Mesenchymal stem cell (in vitro differentiated cells and primary cell): ENCODE data around the gene MSI2. TPM values are rescaled to one million over a fixed set of nuclear protein-coding genes. Genes with fewer than 3 reads are reported as not detected.

ENCODE experiments used
- DNase-seq: peaks from one replicate; pipeline ENCODE4 v3.0.0-alpha.2; 2013
- H2AFZ ChIP-seq: one replicate; pipeline ENCODE4 v1.6.1; 2013; ENCODE audit warnings: low read depth, mild to moderate bottlenecking, control low read depth, inconsistent platforms, low read length, moderate library complexity
- H2AK5ac ChIP-seq: 2 replicates; pipeline ENCODE4 v1.6.1; 2013; ENCODE audit warnings: low read length, moderate library complexity, mild to moderate bottlenecking, inconsistent platforms; ENCODE audit not compliant: severe bottlenecking
- H2BK120ac ChIP-seq: one replicate; pipeline ENCODE4 v1.6.1; 2013; ENCODE audit warnings: low read depth, mild to moderate bottlenecking, inconsistent platforms, low read length, moderate library complexity
- H2BK12ac ChIP-seq, 2 experiments: one replicate each; pipeline ENCODE4 v1.6.1; 2013; ENCODE audit warnings: inconsistent platforms in 2 of 2, low read length in 2 of 2, mild to moderate bottlenecking in 2 of 2, moderate library complexity in 2 of 2, control low read depth in 1 of 2
- H2BK15ac ChIP-seq: one replicate; pipeline ENCODE4 v1.6.1; 2013; ENCODE audit warnings: mild to moderate bottlenecking, low read depth, inconsistent platforms; ENCODE audit not compliant: poor library complexity, severe bottlenecking
- H2BK5ac ChIP-seq: 2 replicates; pipeline ENCODE4 v1.6.1; 2013; ENCODE audit warnings: low read depth, mild to moderate bottlenecking, low read length, control low read depth, inconsistent platforms; ENCODE audit not compliant: poor library complexity, severe bottlenecking
- H3K14ac ChIP-seq, 2 experiments: one replicate each; pipeline ENCODE4 v1.6.1; 2013; ENCODE audit warnings: inconsistent platforms in 2 of 2, low read length in 2 of 2, control low read depth in 1 of 2, mild to moderate bottlenecking in 1 of 2, moderate library complexity in 1 of 2
- H3K18ac ChIP-seq, 2 experiments: one replicate each; pipeline ENCODE4 v1.6.1; 2013; ENCODE audit warnings: inconsistent platforms in 2 of 2, low read length in 2 of 2, control low read depth in 1 of 2, low read depth in 1 of 2, mild to moderate bottlenecking in 1 of 2
- H3K23ac ChIP-seq, 2 experiments: one replicate each; pipeline ENCODE4 v1.6.1; 2013; ENCODE audit warnings: inconsistent platforms in 2 of 2, low read length in 2 of 2, mild to moderate bottlenecking in 2 of 2, moderate library complexity in 2 of 2, control low read depth in 1 of 2
- H3K27ac ChIP-seq: 2 replicates; pipeline ENCODE4 v1.5.1; 2013; ENCODE audit warnings: mild to moderate bottlenecking, moderate library complexity, low read length, control low read depth, inconsistent platforms; ENCODE audit not compliant: poor library complexity, severe bottlenecking
- H3K27me3 ChIP-seq, 2 experiments: 2 replicates each; pipeline versions ENCODE4 v1.6.1 to v1.7.0; 2013; ENCODE audit warnings: low read length in 2 of 2, mild to moderate bottlenecking in 2 of 2, moderate library complexity in 2 of 2, control low read depth in 1 of 2, inconsistent platforms in 1 of 2; ENCODE audit not compliant: control insufficient read depth in 1 of 2, insufficient read depth in 1 of 2
- H3K36me3 ChIP-seq, 2 experiments: 2 replicates each; pipeline versions ENCODE4 v1.6.1 to v1.7.0; 2013; ENCODE audit warnings: low read length in 2 of 2, control low read depth in 1 of 2, inconsistent platforms in 1 of 2, low read depth in 1 of 2, mild to moderate bottlenecking in 1 of 2; ENCODE audit not compliant: insufficient read depth in 2 of 2, control insufficient read depth in 1 of 2
- H3K4ac ChIP-seq, 2 experiments: one replicate each; pipeline ENCODE4 v1.6.1; 2013; ENCODE audit warnings: inconsistent platforms in 2 of 2, low read length in 2 of 2, mild to moderate bottlenecking in 2 of 2, moderate library complexity in 2 of 2, control low read depth in 1 of 2, low read depth in 1 of 2
- H3K4me1 ChIP-seq: 2 replicates; pipeline ENCODE4 v1.6.1; 2013; ENCODE audit warnings: low read depth, low read length, control low read depth; ENCODE audit not compliant: control insufficient read depth, insufficient read depth
- H3K4me2 ChIP-seq: 2 replicates; pipeline ENCODE4 v1.6.1; 2013; ENCODE audit warnings: low read length, mild to moderate bottlenecking, inconsistent platforms; ENCODE audit not compliant: poor library complexity, severe bottlenecking
- H3K4me3 ChIP-seq, 2 experiments: 2 replicates each; pipeline versions ENCODE4 v1.5.1 to v1.7.0; 2013; ENCODE audit warnings: low read length in 2 of 2, mild to moderate bottlenecking in 2 of 2, control low read depth in 1 of 2, low read depth in 1 of 2; ENCODE audit not compliant: insufficient read depth in 1 of 2
- H3K79me1 ChIP-seq: replicated peaks from 2 replicates; pipeline ENCODE4 v1.6.1; 2013; ENCODE audit warnings: mild to moderate bottlenecking, control low read depth, low read length, inconsistent platforms; ENCODE audit not compliant: poor library complexity, severe bottlenecking
- H3K9ac ChIP-seq: 2 replicates; pipeline ENCODE4 v1.7.0; 2013; ENCODE audit warnings: mild to moderate bottlenecking, low read length, moderate library complexity
- H3K9me3 ChIP-seq: 2 replicates; pipeline ENCODE4 v1.7.0; 2013; ENCODE audit warnings: mild to moderate bottlenecking, low read length; ENCODE audit not compliant: control insufficient read depth
- H4K8ac ChIP-seq: one replicate; pipeline ENCODE4 v1.6.1; 2013; ENCODE audit warnings: inconsistent platforms, mild to moderate bottlenecking, low read length, moderate library complexity
- H4K91ac ChIP-seq: one replicate; pipeline ENCODE4 v1.6.1; 2013; ENCODE audit warnings: mild to moderate bottlenecking, low read length, inconsistent platforms
- WGBS: methylation state at CpG from one replicate; pipeline ENCODE4 v1.1.7; 2013; ENCODE audit warnings: mixed read lengths; 5-methylcytosine and 5-hydroxymethylcytosine counted together
- small RNA-seq: library from polyadenylated mRNA; stranded (forward); fragments of <200 nt; extraction: miRNeasy Mini kit (QIAGEN cat#:217004); gene quantifications from one replicate; pipeline ENCODE3, GENCODE V24; 2013; ENCODE audit warnings: low read depth

The MSI2 gene

GRCh38 chr17:57732062-57732461 lies 475.7 kb downstream of the MSI2 start:
- Histone ChIP-seq H3K4ac (no peak overlapping the region), H3K4me1 (no peaks in the 10 kb centered on the region), H3K36me3 (no peaks in the 10 kb centered on the region), H3K9me3 (no peaks in the 10 kb centered on the region), H2BK120ac (no peak overlapping the region), H3K79me1 (no peaks in the 10 kb centered on the region), H3K14ac (no peak overlapping the region), H3K4me2 (no peak overlapping the region), H2AFZ (no peak overlapping the region), H4K8ac (no peak overlapping the region), H4K91ac (no peak overlapping the region), H3K23ac (no peak overlapping the region), H3K27ac (no peak overlapping the region), H3K4me3 (no peak overlapping the region), H2AK5ac (no peak overlapping the region), H2BK15ac (no peak overlapping the region), H2BK12ac (no peak overlapping the region), H3K18ac (no peak overlapping the region), H3K27me3 (peaks cover 76 to 80% of the 10 kb centered on the region in 2 experiments), H3K9ac (no peak overlapping the region), H2BK5ac (no peak overlapping the region)
- 95% methylated on average over 1 of the region's 3 CpGs for WGBS
- DNase-seq, result no peak

- Histone ChIP-seq H3K4me1 (no peaks in the 10 kb centered on the region), H3K4ac (no peak overlapping the region), H3K9ac (no peak overlapping the region), H2AK5ac (no peak overlapping the region), H2BK15ac (no peak overlapping the region), H2BK5ac (no peak overlapping the region), H3K23ac (no peak overlapping the region), H3K36me3 (no peaks in the 10 kb centered on the region), H2AFZ (no peak overlapping the region), H3K14ac (no peak overlapping the region), H4K8ac (no peak overlapping the region), H4K91ac (no peak overlapping the region), H3K4me2 (no peak overlapping the region), H3K27me3 (peaks cover 68 to 77% of the 10 kb centered on the region in 2 experiments), H2BK12ac (no peak overlapping the region), H2BK120ac (no peak overlapping the region), H3K9me3 (no peaks in the 10 kb centered on the region), H3K4me3 (no peak overlapping the region), H3K18ac (no peak overlapping the region), H3K27ac (no peak overlapping the region), H3K79me1 (no peaks in the 10 kb centered on the region)
- DNase-seq, result no peak
- WGBS, result 100% methylated on average over 1 of the region's 2 CpGs
Observed at GRCh38 chr17:57733085-57733484, 476.8 kb downstream of the MSI2 start.

Small RNA genes within 50 kb of the gene (small RNA-seq; reads per million reads assigned to genes)
- gene RN7SL449P, result not detected
- gene RNU7-134P, result not detected
